ENCODE results near the gene VCAN. TPM values are rescaled to one million over a fixed set of nuclear protein-coding genes. Genes with fewer than 3 reads are reported as not detected.

Gene VCAN
- polyA plus RNA-seq, 1 donor from 2014 or later = 1,185 TPM

- Histone ChIP-seq H3K79me2 (replicated peaks; ENCODE audit: insufficient read depth, low read length) (peaks cover 89% of the 10 kb centered on the region), H3K9ac (ENCODE audit: low read length) (peak overlapping the region; percentile 99), H3K9me2 (ENCODE audit: insufficient read depth, low read length) (no peaks in the 10 kb centered on the region), H3K4me3 (ENCODE audit: low read length) (peak overlapping the region; percentile 84), H3K4me2 (ENCODE audit: low read length) (peak overlapping the region; percentile 89), H4K20me1 (ENCODE audit: insufficient read depth) (peaks cover 46% of the 10 kb centered on the region), H3K36me3 (ENCODE audit: insufficient read depth, low read length) (peaks cover 27% of the 10 kb centered on the region), H3K27ac (ENCODE audit: low read length) (peak overlapping the region; percentile 99), H3K9me3 (ENCODE audit: low read length) (no peaks in the 10 kb centered on the region), H3F3A (ENCODE audit: insufficient read depth, low read length, poor library complexity, severe bottlenecking) (peaks cover 16% of the 10 kb centered on the region), H2AFZ (ENCODE audit: low read depth, low read length) (no peak overlapping the region), H3K27me3 (ENCODE audit: insufficient read depth, low read depth, low read length) (no peaks in the 10 kb centered on the region)
- TF ChIP-seq EP300 (conservative IDR thresholded peaks at IDR 0.05; ENCODE audit: poor library complexity, severe bottlenecking) = no peak
- no peak for TF ChIP-seq MXI1 (conservative IDR thresholded peaks at IDR 0.05; ENCODE audit: poor library complexity, severe bottlenecking)
- TF ChIP-seq POLR2AphosphoS5 (IDR thresholded peaks at IDR 0.05) = no peak
- TF ChIP-seq CTCF (IDR thresholded peaks at IDR 0.05; ENCODE audit: poor library complexity, severe bottlenecking) = no peak
- no peak for TF ChIP-seq RAD21 (conservative IDR thresholded peaks at IDR 0.05)
- TF ChIP-seq SMC3 (conservative IDR thresholded peaks at IDR 0.05; ENCODE audit: poor library complexity) = no peak
Observed at GRCh38 chr5:83474991-83475390, 3.4 kb downstream of the VCAN start.

GRCh38 chr5:83475391-83475863 lies 3.9 kb downstream of the VCAN start:
- H3K27ac ChIP-seq (ENCODE audit: low read length) = peak overlapping the region; percentile 99
- peak overlapping the region; percentile 89 for H3K4me2 ChIP-seq (ENCODE audit: low read length)
- peaks cover 89% of the 10 kb centered on the region for H3K79me2 ChIP-seq (replicated peaks; ENCODE audit: insufficient read depth, low read length)
- peak overlapping the region; percentile 99 for H3K9ac ChIP-seq (ENCODE audit: low read length)
- H3K9me2 ChIP-seq (ENCODE audit: insufficient read depth, low read length) = no peaks in the 10 kb centered on the region
- no peaks in the 10 kb centered on the region for H3K27me3 ChIP-seq (ENCODE audit: insufficient read depth, low read depth, low read length)
- H3K36me3 ChIP-seq (ENCODE audit: insufficient read depth, low read length) = peaks cover 27% of the 10 kb centered on the region
- TF ChIP-seq POLR2AphosphoS5 (IDR thresholded peaks at IDR 0.05) = peak; percentile 10
- peak; percentile 29 for TF ChIP-seq REST (IDR thresholded peaks at IDR 0.05; ENCODE audit: borderline replicate concordance)
- no peak for TF ChIP-seq EP300 (conservative IDR thresholded peaks at IDR 0.05; ENCODE audit: poor library complexity, severe bottlenecking)
- H4K20me1 ChIP-seq (ENCODE audit: insufficient read depth) = peaks cover 46% of the 10 kb centered on the region
- H3K9me3 ChIP-seq (ENCODE audit: low read length) = no peaks in the 10 kb centered on the region
- peaks cover 20% of the 10 kb centered on the region for H3F3A ChIP-seq (ENCODE audit: insufficient read depth, low read length, poor library complexity, severe bottlenecking)
- H3K4me3 ChIP-seq (ENCODE audit: low read length) = peak overlapping the region; percentile 84
- H2AFZ ChIP-seq (ENCODE audit: low read depth, low read length) = no peak overlapping the region

Data from neural cell (in vitro differentiated cells).